Muscle of leg (tissue), 11 donors: ENCODE data around the gene SLC25A46. TPM values are rescaled to one million over a fixed set of nuclear protein-coding genes. Genes with fewer than 3 reads are reported as not detected.
A peak's percentile ranks its signal among the peaks of the same experiment; 100 is the strongest.
"Not testable (repeated sequence)": the region's sequence is repeated elsewhere in the genome, so short reads cannot be mapped to it uniquely, and the experiment has no call there.

ENCODE experiments used
- DNase-seq: peaks from one replicate; pipeline ENCODE4 v3.0.0; 2013
- H3K27ac ChIP-seq: one replicate; pipeline ENCODE4 v1.5.1; 2013; ENCODE audit warnings: mild to moderate bottlenecking, low read length, control low read depth
- H3K27me3 ChIP-seq: one replicate; pipeline ENCODE4 v1.6.1; 2013; ENCODE audit warnings: low read length; ENCODE audit not compliant: control insufficient read depth, insufficient read depth
- H3K36me3 ChIP-seq: one replicate; pipeline ENCODE4 v1.6.1; 2013; ENCODE audit warnings: low read length; ENCODE audit not compliant: control insufficient read depth, insufficient read depth
- H3K4me1 ChIP-seq: one replicate; pipeline ENCODE4 v1.6.1; 2013; ENCODE audit warnings: low read length; ENCODE audit not compliant: control insufficient read depth, insufficient read depth
- H3K4me3 ChIP-seq: one replicate; pipeline ENCODE4 v1.5.1; 2013; ENCODE audit warnings: low read length, control low read depth
- H3K9me3 ChIP-seq: replicated peaks from 2 replicates; pipeline ENCODE4 v1.6.1; 2013; ENCODE audit warnings: low read depth, low read length; ENCODE audit not compliant: control insufficient read depth
- WGBS: methylation state at CpG from one replicate; pipeline ENCODE4 v1.1.5; 2013; ENCODE audit warnings: missing lambda C conversion rate; ENCODE audit not compliant: insufficient coverage; 5-methylcytosine and 5-hydroxymethylcytosine counted together
- polyA plus RNA-seq, 8 donors: library from polyadenylated mRNA; unstranded; fragments of 120-200 nt; gene quantifications; one replicate each; pipeline versions ENCODE4 v1.2.1 to v1.2.3, GENCODE V29; 2013; ENCODE audit warnings: inconsistent platforms in 1 of 8, low replicate concordance in 1 of 8; ENCODE audit not compliant: insufficient read length in 8 of 8, insufficient read depth in 1 of 8
- total RNA-seq: library from RNA; stranded (reverse); fragments of 120-200 nt; gene quantifications from one replicate; pipeline ENCODE4 v1.2.4, GENCODE V29; 2013

SLC25A46 gene
- total and polyA plus RNA-seq, 9 donors = 23.5 to 40.2 (median 33.9) TPM

DNA sequence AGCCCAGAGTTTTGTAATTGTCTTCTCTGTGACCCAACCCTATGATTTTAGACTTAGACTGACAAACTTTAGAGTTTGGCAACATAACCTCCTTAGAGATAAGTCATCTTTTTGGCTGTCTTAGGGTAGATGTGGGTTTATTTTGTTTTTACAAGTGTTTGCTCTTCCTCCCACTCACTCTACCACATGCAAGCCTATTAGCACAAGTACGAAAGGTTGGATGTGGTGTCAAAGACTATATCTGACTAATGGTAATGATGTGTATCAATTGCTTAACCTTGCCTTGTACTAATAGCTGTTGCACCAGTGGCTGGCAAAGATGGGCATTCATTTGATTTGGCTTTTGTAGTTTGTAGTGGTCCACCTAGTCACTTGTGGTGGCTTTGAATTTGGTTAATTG lies 46.5 kb downstream of the SLC25A46 start:
- H3K9me3 ChIP-seq = no peaks in the 10 kb centered on the region
- H3K27ac ChIP-seq = no peak overlapping the region
- no peak for DNase-seq
- no peaks in the 10 kb centered on the region for H3K27me3 ChIP-seq
- no CpG with 5 or more reads among the region's 1 CpG for WGBS
- no peaks in the 10 kb centered on the region for H3K4me1 ChIP-seq
- no peak overlapping the region for H3K4me3 ChIP-seq
- H3K36me3 ChIP-seq = no peaks in the 10 kb centered on the region

DNA sequence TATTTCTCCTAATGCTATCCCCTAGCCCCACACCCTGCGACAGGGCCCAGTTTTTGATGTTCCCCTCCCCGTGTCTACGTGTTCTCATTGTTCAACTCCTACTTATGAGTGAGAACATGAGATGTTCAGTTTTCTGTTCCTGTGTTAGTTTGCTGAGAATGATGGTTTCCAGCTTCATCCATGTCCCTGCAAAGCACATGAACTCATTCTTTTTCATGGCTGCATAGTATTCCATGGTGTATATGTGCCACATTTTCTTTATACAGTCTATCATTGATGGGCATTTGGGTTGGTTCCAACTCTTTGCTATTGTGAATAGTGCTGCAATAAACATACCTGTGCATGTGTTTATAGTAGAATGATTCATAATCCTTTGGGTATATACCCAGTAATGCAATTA lies 49.2 kb downstream of the SLC25A46 start:
- DNase-seq, H3K9me3 ChIP-seq, H3K27me3 ChIP-seq, H3K27ac ChIP-seq, H3K4me3 ChIP-seq, H3K4me1 ChIP-seq, H3K36me3 ChIP-seq: not testable (repeated sequence)
- WGBS = no CpG with 5 or more reads among the region's 3 CpGs

DNA sequence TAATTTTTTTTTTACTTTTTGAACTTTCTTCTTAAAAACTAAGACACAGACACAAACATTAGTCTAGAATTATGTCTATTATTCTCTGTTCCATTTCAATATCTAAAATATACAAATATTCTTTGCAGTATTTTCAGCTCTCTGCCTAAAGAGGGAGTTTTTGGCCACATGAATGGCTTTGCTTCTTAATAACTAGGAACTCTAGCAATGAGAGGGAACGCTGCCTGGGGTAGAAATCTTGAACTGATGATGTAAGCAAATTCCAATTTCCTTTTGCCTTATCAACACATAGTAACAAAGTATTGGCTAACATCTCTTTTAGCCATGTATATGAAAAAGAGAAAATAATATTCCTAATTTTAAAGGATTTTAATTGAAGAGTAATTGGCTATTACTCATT lies 51.9 kb downstream of the SLC25A46 start:
- whole genome bisulfite sequencing = no CpG with 5 or more reads among the region's 1 CpG
- H3K27me3 ChIP-seq = no peaks in the 10 kb centered on the region
- no peaks in the 10 kb centered on the region for H3K4me1 ChIP-seq
- H3K27ac ChIP-seq = no peak overlapping the region
- peak; percentile 58 for DNase-seq
- no peaks in the 10 kb centered on the region for H3K36me3 ChIP-seq
- H3K9me3 ChIP-seq = no peaks in the 10 kb centered on the region
- H3K4me3 ChIP-seq = no peak overlapping the region

DNA sequence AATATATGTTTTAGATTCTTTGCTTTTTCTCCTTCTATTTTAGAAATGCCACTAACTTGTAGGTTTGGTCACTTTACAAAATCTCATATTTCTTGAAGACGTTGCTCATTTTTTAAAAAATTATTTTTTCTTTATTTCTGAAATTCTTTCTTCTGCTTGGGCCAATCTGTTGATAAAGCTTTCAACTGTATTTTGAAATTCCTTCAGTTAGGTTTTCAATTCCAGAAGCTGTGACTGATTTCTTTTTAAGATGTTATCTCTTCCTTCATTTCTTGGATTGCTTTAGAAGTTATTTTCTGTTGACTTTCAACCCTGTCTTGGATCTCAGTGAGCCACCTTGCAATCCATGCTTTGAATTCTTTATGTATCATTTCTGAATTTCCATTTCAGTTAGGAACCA lies 64.2 kb downstream of the SLC25A46 start:
- Histone ChIP-seq H3K27ac (no peak overlapping the region), H3K4me3 (no peak overlapping the region), H3K27me3 (no peaks in the 10 kb centered on the region), H3K9me3 (peaks cover 7% of the 10 kb centered on the region), H3K36me3 (no peaks in the 10 kb centered on the region), H3K4me1 (peaks cover 3% of the 10 kb centered on the region)
- WGBS = no CpG with 5 or more reads among the region's 1 CpG
- no peak for DNase-seq

DNA sequence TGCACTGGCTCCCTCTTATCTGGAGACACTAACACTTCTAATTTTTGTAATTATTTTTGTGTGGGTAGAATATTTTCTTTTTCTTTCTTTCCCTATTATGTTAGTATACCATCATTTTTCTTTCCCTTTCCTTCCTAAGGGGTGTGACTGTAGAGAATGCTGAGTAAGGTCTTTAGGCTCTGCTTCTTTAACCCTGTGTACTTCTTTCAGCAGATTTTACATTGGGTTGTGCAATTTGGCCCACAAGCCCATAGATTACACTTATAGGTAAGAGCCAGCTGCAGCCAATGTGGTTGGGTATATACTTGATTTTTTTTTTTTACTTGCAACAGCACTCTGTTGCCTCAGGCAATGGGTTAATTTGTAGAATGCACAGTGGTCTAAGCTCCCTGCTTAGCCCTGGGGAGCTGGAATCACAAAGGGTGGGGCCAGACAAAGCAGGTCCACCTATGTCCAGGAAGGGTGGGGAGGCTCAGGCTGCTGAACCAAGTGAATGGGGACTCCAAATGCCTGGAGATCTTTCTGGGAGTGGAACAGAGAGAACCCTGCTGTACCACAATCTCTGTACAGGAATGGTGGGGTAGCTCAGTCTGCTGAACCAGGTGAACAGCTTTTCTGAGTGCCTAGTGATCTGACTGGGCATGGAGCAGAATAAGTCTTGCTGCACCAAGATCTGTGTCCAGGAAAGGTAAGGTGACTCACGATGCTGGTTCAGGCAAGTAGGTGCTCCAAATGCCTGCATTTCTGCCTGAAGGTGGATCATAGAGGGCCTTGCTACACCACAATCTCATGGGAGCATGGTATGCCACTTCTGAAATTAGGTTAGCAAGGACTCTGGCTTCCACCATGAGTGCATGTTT lies 64.9 kb downstream of the SLC25A46 start:
- no peaks in the 10 kb centered on the region for H3K27me3 ChIP-seq
- H3K4me3 ChIP-seq = no peak overlapping the region
- peaks cover 7% of the 10 kb centered on the region for H3K9me3 ChIP-seq
- peaks cover 3% of the 10 kb centered on the region for H3K4me1 ChIP-seq
- WGBS = 100% methylated on average over 1 of the region's 1 CpG
- no peak overlapping the region for H3K27ac ChIP-seq
- no peak for DNase-seq
- H3K36me3 ChIP-seq = no peaks in the 10 kb centered on the region

DNA sequence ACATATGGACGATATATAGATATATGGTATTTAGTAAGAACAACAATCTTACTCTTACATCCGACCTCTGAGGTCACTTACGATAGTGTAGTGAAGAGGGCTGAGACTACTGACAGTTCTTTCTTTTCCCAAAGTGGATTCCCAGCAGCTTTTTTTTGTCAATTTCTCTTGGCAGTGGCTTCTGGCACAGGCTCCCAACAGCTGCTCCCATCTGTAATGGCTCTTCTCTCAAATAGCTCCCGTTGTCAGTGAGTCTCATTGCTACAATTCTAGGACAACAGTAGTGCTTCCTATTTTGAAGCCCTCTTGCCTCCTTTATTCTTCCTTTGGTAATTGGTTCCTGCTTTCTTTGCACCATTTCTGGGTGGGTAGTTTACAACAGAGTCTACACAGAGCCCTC lies 68.4 kb downstream of the SLC25A46 start:
- Histone ChIP-seq H3K9me3 (peaks cover 7% of the 10 kb centered on the region), H3K4me3 (no peak overlapping the region), H3K27me3 (no peaks in the 10 kb centered on the region), H3K4me1 (peaks cover 3% of the 10 kb centered on the region), H3K27ac (peak overlapping the region; percentile 69), H3K36me3 (no peaks in the 10 kb centered on the region)
- no CpG with 5 or more reads among the region's 4 CpGs for WGBS
- peak; percentile 92 for DNase-seq

DNA sequence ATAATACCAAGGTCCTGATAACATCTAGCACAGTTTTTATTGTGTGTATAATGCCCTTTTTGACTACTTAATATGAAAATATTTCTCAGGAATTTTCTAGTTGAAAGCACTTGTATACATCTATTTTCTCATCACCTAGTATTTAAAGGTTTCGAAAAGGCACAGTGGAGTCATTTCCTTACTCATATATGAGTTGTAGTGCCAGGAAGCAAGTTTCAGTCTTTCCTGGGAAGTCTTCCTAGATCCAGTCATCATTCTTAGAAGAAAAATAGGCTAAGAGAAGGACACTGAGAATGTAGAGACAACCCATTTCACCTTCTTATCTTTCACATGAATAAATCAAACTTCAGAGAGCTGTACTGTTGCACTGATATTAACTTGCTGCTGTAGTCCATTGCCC lies 70.2 kb downstream of the SLC25A46 start:
- no peak overlapping the region for H3K27ac ChIP-seq
- no CpG with 5 or more reads among the region's 1 CpG for WGBS
- no peak overlapping the region for H3K4me3 ChIP-seq
- H3K9me3 ChIP-seq = peaks cover 3% of the 10 kb centered on the region
- no peaks in the 10 kb centered on the region for H3K27me3 ChIP-seq
- no peaks in the 10 kb centered on the region for H3K36me3 ChIP-seq
- peaks cover 3% of the 10 kb centered on the region for H3K4me1 ChIP-seq
- DNase-seq = peak; percentile 4

Other genes starting within 250 kb of the SLC25A46 start
- 2.7 TPM for gene TMEM232, start 12.3 kb upstream of the SLC25A46 start, total RNA-seq
- 1 to 10 TPM in 4 of 8 donors, under 1 TPM in 4; 0.51 to 1.6 (median 1.1) TPM for gene TMEM232, start 12.3 kb upstream of the SLC25A46 start, polyA plus RNA-seq